Neural progenitor cell (in vitro differentiated cells): ENCODE data around the gene KCNB1.

Source experiments
- CTCF ChIP-seq: fragments of 200-600 bp; sonication (generic); IDR thresholded peaks from 2 replicates; pipeline ENCODE4 v1.5.1; 2017; ENCODE audit warnings: antibody characterized with exemption, mild to moderate bottlenecking
- EZH2 ChIP-seq: fragments of 200-600 bp; sonication (generic); IDR thresholded peaks from 2 replicates; pipeline ENCODE4 v1.6.1; 2017; ENCODE audit warnings: antibody characterized with exemption, mild to moderate bottlenecking, moderate library complexity

DNA sequence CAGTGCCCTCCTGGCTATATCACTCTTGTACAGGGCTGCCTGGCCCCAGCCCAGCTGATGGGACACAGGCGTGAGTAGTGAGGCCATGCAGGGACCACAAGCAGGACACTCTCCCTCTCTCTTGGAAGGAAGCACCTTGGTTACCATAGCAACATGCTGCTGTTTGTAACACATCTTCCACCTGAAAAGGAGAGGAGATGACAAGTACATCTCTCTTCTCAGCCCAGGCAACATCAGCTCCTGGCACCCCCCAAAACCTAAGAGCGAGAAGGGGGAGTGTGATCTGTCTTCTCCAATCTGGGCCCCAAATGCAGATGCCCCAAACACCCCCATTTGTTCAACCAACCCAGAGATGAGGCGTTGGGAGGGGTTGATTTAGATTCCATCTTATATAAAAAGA lies 49.9 kb downstream of the KCNB1 start:
- TF ChIP-seq EZH2 (no peak), CTCF (no peak)
